AG08395 (cell line): ENCODE data around the gene CMTR2.

Experiments
- DNase-seq: peaks from one replicate; pipeline ENCODE4 v3.0.0; 2012; ENCODE audit warnings: mixed read lengths, low spot score

Gene CMTR2

GRCh38 chr16:71276589-71277334 lies 12.4 kb downstream of the CMTR2 start:
- no peak for DNase-seq

- no peak for DNase-seq
Observed at GRCh38 chr16:71273384-71273783, 15.8 kb downstream of the CMTR2 start.

DNA sequence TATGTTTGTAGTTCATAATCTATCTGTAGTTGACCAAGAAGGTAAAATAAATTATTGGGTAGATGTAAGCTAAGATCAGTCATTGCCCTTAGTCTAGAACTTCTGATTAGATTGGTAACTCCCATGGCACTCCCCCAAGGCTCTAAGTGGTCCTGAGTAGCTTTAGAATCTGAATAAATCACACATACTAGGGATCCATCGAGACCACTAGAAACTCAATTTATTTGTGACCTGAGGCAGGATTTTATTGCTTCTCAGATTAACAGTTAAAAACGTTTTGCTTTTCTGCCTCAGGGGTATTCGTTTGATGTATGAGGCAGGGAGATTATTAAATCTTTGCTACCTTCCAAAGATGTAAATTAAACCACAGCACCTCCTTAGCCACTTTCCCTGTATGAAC lies 24.9 kb downstream of the CMTR2 start:
- no peak for DNase-seq

DNA sequence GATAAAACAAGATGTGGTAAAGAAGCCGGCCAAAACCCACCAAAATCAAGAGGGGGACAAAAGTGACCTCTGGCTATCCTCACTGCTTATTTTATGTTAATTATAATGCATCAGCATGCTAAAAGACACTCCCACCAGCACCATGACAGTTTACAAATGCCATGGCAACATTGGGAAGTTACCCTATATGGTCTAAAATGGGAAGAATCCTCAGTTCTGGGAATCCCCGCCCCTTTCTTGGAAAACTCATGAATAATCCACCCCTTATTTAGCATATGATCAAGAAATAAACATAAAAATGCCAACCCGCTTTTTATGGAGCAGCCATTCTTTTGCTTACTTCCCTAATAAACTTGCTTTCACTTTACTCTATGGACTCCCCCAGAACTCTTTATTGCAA lies 25.6 kb downstream of the CMTR2 start:
- no peak for DNase-seq

GRCh38 chr16:71262391-71262790 lies 26.8 kb downstream of the CMTR2 start:
- DNase-seq, result no peak

DNA sequence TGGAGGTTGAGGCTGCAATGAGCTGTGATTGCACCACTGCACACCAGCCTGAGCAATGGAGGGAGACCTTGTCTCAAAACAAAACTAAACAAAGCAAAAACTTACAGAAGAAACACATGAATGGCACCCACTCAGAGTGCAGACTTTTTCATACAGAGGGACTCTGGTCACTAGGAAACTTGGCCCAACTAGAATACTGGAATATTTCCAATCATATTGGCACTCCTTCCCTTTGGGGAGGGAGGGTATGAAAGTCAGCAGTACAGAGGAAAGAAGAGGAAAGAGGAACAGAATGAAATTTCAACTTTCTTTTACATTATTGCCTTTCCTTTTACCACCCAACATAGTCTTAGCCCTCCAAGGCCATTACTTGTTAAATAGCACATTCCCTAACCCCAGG lies 28.2 kb downstream of the CMTR2 start:
- no peak for DNase-seq

- DNase-seq, result no peak
Observed at GRCh38 chr16:71259086-71259485, 30.1 kb downstream of the CMTR2 start.

- DNase-seq, result no peak
Observed at GRCh38 chr16:71258372-71258771, 30.8 kb downstream of the CMTR2 start.

- no peak for DNase-seq
Observed at GRCh38 chr16:71257768-71258167, 31.4 kb downstream of the CMTR2 start.

DNA sequence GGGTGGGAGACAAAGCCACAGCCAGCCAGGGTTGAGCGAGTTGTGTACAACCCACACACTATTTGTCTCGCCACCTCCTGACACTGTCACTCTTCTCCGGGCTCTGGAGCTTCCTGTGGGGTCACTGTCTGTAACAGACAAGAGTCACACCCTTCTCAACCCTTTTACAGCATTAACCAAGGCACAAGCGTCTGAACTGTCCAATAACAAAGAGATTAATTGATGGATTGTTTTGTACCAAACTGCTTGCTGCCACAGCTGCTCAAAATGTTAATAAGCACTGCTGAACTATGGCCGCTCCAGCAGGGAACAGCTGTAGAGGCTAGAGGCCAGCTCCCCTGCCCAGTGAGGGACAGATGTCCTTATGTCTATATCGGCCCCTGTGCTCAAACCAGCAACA lies 33.5 kb downstream of the CMTR2 start:
- DNase-seq, result no peak

DNA sequence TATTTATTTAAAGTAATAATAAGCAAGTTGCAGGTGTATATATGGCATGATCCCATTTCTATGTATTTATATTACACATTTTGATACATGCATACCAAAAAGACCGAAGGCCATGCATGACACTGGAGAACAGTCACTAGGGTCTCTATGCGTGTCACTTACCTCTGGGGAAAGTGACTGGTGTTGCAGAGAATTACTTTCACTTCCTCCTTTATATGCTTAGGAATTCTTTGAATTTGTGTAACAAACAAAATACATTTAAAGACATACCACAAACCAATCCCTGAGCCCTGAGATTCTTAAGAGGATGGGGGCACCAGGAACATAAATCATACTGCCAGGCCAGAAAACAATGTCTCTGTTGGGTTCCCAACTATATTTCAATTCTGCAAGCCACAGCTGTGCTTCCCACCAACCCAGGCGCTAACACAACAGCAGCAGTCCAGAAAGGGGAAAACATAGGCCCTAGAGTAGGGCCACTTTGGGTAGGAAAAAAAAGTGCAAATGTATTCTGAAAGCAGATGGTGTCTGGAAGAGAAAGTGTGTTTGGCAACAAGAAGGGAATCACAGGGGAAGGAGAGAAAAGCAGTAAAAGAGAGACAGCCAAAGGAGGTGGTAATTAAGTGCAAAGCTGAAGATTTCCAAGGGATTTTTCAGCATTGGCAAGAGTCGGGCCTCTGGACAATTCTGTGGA lies 34.2 kb downstream of the CMTR2 start:
- no peak for DNase-seq

DNA sequence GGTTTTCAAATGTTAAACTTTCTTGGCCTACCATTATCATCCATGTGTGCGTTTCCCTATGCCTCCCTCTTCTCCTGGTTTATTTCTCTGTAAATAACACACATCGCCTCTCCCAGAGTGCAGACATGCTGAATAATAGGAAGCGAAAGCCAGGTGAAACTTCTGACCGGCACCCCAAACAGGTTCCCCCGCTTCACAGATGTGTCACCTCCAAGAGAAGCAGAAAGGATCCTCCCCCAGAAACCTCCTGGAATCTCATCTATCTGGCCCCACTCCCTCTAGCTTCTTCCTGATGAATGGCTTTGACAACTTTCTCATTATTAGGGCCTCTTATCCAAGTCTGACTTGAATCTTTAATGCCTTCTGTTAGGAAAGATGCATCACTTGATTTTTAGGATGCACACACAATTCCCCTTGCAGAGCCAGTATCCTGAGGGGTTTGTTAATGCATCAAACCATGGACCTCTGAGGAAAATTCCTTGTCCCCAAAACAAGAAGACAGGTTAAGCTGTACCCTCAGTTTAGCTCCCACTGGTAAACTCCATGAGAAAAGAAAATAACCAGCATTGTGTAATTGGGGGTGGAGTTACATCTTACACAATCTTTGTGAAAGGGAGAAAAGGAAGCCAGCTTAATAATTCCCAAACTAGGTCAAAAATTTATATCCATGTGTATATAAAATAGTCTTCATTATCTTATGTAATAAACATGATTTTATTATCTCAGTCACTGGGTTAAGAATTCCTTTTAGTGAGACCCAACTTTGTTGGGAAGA lies 38.6 kb downstream of the CMTR2 start:
- DNase-seq, result no peak

GRCh38 chr16:71249399-71249798 lies 39.8 kb downstream of the CMTR2 start:
- no peak for DNase-seq

DNA sequence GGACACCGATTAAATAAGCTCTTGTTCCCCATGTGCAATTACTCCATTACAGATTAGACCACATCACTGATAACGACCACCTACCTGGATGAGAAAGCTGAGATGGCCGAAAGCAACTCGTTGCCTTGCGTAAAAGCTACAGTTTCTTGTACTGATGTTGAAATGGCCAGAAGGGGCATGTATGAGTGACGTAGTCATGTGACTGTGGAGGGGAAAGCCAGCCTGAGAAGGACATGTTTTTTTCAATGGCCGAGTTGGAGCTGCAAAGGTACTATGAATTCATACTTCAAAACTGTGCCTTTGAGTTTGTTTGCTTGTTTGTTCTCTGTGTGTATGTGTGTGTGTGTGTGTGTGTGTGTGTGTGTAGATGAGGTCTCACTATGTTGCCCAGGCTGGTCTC lies 41.7 kb downstream of the CMTR2 start:
- DNase-seq, result no peak

DNA sequence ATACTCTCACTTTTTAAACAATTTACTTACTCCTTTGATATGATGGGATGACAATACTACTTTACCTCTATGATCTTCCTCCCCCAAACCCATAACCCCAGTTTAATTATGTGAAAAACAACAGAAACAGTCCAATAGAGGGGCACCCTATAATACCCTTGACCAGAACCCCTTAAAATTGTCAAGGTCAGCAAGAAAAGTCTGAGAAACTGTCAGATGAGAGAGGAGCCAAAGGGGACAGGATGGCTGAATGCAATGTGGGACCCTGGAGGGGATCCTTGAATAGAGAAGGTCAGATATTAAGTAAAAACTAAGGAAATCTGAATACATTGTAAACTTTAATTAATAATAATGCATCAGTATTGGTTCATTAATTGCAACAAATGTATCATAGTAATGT lies 42.9 kb downstream of the CMTR2 start:
- DNase-seq, result no peak

- no peak for DNase-seq
Observed at GRCh38 chr16:71244521-71244920, 44.7 kb downstream of the CMTR2 start.

DNA sequence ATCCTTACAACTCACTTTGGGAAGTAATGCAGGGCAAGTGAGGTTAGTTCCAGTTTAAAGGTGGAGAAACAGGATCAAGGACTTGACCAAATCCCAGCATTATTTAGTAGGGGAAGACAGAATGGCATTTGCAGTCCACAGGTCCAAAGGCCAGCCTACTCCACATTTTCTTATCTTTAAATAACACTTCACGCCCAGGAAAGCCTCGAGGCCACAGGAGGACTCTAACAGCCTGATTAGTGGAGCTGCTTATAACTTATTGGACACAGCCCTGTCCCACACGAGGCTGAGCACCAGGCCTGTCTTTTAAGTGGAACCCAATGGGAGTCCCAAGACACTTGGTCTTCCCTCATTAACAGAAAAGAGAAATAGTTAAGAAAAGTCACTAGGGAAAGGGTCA lies 46.6 kb downstream of the CMTR2 start:
- no peak for DNase-seq

- DNase-seq, result no peak
Observed at GRCh38 chr16:71242036-71242435, 47.2 kb downstream of the CMTR2 start.
